Measurements from ENCODE around the gene MS4A13.

DNA sequence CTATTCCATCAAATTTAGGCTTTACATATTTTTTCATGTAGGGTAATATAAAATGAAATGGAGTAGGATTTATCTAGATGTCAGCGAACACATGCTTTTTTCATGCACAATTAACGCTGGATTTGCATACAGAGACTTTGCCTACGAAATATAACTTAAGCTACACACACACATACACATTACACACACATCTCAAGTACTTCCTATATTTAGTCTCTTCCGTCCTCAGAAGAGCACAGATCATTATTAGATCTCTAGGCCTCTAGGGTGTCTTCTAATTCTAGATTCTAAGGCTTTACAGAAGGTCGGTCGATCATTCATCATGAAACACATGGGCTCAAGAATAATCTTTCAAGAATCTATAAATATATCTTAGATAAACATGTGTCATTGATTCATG lies 3.8 kb upstream of the MS4A13 start:
- TF ChIP-seq, protein P1, sequence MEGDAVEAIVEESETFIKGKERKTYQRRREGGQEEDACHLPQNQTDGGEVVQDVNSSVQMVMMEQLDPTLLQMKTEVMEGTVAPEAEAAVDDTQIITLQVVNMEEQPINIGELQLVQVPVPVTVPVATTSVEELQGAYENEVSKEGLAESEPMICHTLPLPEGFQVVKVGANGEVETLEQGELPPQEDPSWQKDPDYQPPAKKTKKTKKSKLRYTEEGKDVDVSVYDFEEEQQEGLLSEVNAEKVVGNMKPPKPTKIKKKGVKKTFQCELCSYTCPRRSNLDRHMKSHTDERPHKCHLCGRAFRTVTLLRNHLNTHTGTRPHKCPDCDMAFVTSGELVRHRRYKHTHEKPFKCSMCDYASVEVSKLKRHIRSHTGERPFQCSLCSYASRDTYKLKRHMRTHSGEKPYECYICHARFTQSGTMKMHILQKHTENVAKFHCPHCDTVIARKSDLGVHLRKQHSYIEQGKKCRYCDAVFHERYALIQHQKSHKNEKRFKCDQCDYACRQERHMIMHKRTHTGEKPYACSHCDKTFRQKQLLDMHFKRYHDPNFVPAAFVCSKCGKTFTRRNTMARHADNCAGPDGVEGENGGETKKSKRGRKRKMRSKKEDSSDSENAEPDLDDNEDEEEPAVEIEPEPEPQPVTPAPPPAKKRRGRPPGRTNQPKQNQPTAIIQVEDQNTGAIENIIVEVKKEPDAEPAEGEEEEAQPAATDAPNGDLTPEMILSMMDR (IDR thresholded peaks at IDR 0.05): no peak
- TF ChIP-seq CHD4 (IDR thresholded peaks at IDR 0.05; ENCODE audit: borderline replicate concordance) (no peak), ESRRA (IDR thresholded peaks at IDR 0.05; ENCODE audit: borderline replicate concordance, low read length) (no peak), POLR2A (IDR thresholded peaks at IDR 0.05; ENCODE audit: low read length) (no peak), TP53 (CRISPR knock-in tag; IDR thresholded peaks at IDR 0.05) (no peak), HOXB5 (CRISPR knock-in tag; IDR thresholded peaks at IDR 0.05) (no peak), CBX2 (IDR thresholded peaks at IDR 0.05; ENCODE audit: borderline replicate concordance, low read depth) (no peak)
- TF ChIP-seq, protein P2, sequence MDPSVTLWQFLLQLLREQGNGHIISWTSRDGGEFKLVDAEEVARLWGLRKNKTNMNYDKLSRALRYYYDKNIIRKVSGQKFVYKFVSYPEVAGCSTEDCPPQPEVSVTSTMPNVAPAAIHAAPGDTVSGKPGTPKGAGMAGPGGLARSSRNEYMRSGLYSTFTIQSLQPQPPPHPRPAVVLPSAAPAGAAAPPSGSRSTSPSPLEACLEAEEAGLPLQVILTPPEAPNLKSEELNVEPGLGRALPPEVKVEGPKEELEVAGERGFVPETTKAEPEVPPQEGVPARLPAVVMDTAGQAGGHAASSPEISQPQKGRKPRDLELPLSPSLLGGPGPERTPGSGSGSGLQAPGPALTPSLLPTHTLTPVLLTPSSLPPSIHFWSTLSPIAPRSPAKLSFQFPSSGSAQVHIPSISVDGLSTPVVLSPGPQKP (IDR thresholded peaks at IDR 0.05; ENCODE audit: low read depth, low read length): no peak

Data from A549 (cell line).